Endometrial microvascular endothelial cells (primary cell): ENCODE results near the gene PRR11. TPM values are rescaled to one million over a fixed set of nuclear protein-coding genes. Genes with fewer than 3 reads are reported as not detected.
"Not testable (repeated sequence)": the region's sequence is repeated elsewhere in the genome, so short reads cannot be mapped to it uniquely, and the experiment has no call there.

Experiments used
- in situ Hi-C: cut with HindIII; loops from 2 replicates; pipeline ENCODE4 v1.10.0; 2017; ENCODE audit warnings: low sequenced_read_pairs, low pct_unique_long_range_greater_than_20kb; ENCODE audit errors: inconsistent ontology term
- total RNA-seq: library from RNA; depleted of rRNA; stranded (reverse); fragments of >200 nt; gene quantifications from one replicate; pipeline ENCODE4 v1.2.3, GENCODE V29; 2015; ENCODE audit errors: inconsistent ontology term

The PRR11 gene
- total RNA-seq, 1 donor from 2014 or later, result 54.0 TPM

GRCh38 chr17:59149841-59150511, 5.6 kb upstream of the PRR11 start:
- in situ Hi-C loops, result no loop called here

- in situ Hi-C loops, result no loop called here
These were observed 4.5 kb upstream of the PRR11 start for GRCh38 chr17:59151006-59151405.

GRCh38 chr17:59151591-59151990, 4.0 kb upstream of the PRR11 start:
- in situ Hi-C loops, result no loop called here

- in situ Hi-C loops, result no loop called here
These were observed 2.6 kb upstream of the PRR11 start for GRCh38 chr17:59152925-59153324.

- in situ Hi-C loops, result no loop called here
These were observed 1.2 kb upstream of the PRR11 start for GRCh38 chr17:59154292-59154720.

GRCh38 chr17:59154721-59155438, 666 bp upstream of the PRR11 start, which contains the start of gene SKA2:
Gene SKA2 (minus strand): TSS chr17:59155186. CDS start chr17:59155163, 23 bp downstream.
- in situ Hi-C loops, result no loop called here

GRCh38 chr17:59160157-59161025, 4.8 kb downstream of the PRR11 start:
- in situ Hi-C loops, result no loop called here

- in situ Hi-C loops, result no loop called here
These were observed 5.9 kb downstream of the PRR11 start for GRCh38 chr17:59161477-59161876.

- in situ Hi-C loops, result no loop called here
These were observed 10.4 kb downstream of the PRR11 start for GRCh38 chr17:59165933-59166342.

GRCh38 chr17:59167571-59168001, 12.0 kb downstream of the PRR11 start:
- in situ Hi-C loops, result no loop called here

- in situ Hi-C loops, result no loop called here
These were observed 17.0 kb downstream of the PRR11 start for GRCh38 chr17:59172436-59173004.

GRCh38 chr17:59174671-59175070, 19.1 kb downstream of the PRR11 start:
- in situ Hi-C loops, result no loop called here

- in situ Hi-C loops, result no loop called here
These were observed 19.5 kb downstream of the PRR11 start for GRCh38 chr17:59175076-59175475.

- in situ Hi-C loops, result no loop called here
These were observed 22.9 kb downstream of the PRR11 start for GRCh38 chr17:59178266-59178985.

- in situ Hi-C loops, result not testable (repeated sequence)
These were observed 24.1 kb downstream of the PRR11 start for GRCh38 chr17:59179601-59180000.

GRCh38 chr17:59180626-59181025, 25.1 kb downstream of the PRR11 start:
- in situ Hi-C loops, result no loop called here

GRCh38 chr17:59181481-59181880, 25.9 kb downstream of the PRR11 start:
- in situ Hi-C loops, result no loop called here

GRCh38 chr17:59185997-59186396, 30.5 kb downstream of the PRR11 start:
- in situ Hi-C loops, result no loop called here
